ENCODE measurements around the gene ZFP36L1. TPM values are rescaled to one million over a fixed set of nuclear protein-coding genes. Genes with fewer than 3 reads are reported as not detected.

Gene ZFP36L1
- total RNA-seq, 4 donors from 2014 or later = 363 to 395 (median 384) TPM

DNA sequence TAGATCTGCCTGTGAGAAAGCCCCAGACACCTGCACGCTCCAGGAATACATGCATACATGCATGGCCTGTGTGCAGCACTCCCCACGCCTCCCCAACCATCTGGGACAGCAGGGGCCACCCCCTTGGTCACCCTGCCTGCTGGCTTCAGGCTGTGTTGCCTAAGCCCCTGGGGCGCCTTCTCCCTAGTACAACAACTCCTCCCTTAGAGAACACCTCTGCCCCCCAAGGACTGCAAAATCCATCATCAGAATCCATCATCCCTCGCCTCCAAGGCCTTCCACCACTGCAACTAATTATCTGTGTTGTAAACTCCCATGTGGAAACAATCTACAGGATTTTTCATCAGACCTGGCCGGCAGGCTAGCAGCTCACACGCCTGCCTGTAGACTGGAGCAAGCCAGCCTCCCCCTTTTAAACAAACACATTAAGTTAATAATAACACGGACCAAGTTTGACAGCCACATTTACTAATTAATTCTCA, 36.8 kb downstream of the ZFP36L1 start:
- ATAC-seq (ENCODE audit: low FRiP score) = no peak
- TF ChIP-seq, protein P1, sequence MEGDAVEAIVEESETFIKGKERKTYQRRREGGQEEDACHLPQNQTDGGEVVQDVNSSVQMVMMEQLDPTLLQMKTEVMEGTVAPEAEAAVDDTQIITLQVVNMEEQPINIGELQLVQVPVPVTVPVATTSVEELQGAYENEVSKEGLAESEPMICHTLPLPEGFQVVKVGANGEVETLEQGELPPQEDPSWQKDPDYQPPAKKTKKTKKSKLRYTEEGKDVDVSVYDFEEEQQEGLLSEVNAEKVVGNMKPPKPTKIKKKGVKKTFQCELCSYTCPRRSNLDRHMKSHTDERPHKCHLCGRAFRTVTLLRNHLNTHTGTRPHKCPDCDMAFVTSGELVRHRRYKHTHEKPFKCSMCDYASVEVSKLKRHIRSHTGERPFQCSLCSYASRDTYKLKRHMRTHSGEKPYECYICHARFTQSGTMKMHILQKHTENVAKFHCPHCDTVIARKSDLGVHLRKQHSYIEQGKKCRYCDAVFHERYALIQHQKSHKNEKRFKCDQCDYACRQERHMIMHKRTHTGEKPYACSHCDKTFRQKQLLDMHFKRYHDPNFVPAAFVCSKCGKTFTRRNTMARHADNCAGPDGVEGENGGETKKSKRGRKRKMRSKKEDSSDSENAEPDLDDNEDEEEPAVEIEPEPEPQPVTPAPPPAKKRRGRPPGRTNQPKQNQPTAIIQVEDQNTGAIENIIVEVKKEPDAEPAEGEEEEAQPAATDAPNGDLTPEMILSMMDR (IDR thresholded peaks at IDR 0.05) = no peak
- no peak for DNase-seq (ENCODE audit: low spot score)

DNA sequence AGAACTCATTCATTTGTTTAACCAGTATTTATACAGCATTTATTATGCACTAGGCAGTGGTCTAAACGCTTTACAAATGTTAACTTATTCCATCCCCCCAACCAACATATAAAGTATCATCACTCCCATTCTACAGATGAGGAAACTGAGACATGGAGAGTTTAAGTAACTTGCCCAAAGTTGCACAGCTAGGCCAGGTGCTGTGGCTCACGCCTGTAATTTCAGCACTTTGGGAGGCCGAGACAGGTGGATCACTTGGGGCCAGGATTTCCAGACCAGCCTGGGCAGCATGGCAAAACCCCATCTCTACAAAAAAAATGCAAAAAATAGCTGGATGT, 37.9 kb downstream of the ZFP36L1 start:
- TF ChIP-seq, protein P1 (IDR thresholded peaks at IDR 0.05) = no peak
- DNase-seq (ENCODE audit: low spot score) = no peak
- ATAC-seq (ENCODE audit: low FRiP score) = no peak

DNA sequence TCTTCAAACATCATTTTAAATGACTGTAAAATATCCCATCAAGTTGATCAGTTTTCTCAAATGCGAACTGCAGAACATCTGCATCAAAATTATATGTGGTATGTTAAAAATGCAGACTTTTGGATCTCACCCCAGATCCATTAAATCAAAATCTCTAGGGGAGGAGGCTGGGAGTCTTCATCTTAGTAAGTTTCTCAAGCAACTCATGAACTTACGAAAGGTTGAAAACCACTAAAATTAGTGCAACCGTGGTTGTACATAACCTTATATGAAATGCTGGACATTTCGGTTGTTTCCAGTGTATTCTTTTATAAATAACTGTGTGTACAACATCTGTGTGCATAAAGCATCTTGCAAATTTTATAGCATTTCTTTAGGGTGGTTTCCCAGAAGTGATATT, 39.2 kb downstream of the ZFP36L1 start:
- TF ChIP-seq, protein P1 (IDR thresholded peaks at IDR 0.05) = no peak
- DNase-seq (ENCODE audit: low spot score) (no peak), ATAC-seq (ENCODE audit: low FRiP score) (no peak)

DNA sequence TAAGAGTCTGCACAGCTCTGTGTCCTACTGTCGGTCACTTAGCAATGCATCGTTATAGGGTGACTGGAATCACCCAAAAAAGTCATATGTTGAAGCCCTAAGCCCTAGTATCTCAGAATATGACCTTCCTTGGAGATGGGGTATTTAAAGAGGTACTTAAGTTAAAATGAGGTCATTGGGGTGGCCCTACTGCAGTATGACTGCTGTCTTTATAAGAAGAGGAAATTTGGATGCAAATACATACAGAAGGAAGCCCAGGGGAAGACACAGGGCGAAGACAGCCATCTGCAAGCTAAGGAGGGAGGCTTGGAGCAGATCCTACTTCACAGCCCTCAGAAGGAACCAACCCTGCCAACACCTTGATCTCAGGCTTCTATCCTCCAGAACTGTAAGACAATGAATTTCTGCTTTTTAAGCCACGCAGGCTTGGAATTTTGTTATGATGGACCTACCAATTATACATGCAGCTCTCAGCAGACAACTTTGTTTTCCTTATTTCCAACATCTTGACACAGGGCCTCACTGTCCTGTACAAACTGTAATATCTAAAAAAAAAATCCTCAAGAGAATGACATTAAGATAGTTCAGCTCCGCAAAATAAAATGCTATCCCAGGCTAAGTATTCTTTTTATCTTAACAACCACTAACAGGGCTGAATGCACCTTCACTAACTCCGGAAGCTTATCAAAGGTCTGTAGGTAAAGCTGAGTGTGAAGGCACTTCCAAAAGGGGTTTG, 40.4 kb downstream of the ZFP36L1 start:
- TF ChIP-seq, protein P1 (IDR thresholded peaks at IDR 0.05) = no peak
- DNase-seq (ENCODE audit: low spot score) = no peak
- ATAC-seq (ENCODE audit: low FRiP score) = no peak

DNA sequence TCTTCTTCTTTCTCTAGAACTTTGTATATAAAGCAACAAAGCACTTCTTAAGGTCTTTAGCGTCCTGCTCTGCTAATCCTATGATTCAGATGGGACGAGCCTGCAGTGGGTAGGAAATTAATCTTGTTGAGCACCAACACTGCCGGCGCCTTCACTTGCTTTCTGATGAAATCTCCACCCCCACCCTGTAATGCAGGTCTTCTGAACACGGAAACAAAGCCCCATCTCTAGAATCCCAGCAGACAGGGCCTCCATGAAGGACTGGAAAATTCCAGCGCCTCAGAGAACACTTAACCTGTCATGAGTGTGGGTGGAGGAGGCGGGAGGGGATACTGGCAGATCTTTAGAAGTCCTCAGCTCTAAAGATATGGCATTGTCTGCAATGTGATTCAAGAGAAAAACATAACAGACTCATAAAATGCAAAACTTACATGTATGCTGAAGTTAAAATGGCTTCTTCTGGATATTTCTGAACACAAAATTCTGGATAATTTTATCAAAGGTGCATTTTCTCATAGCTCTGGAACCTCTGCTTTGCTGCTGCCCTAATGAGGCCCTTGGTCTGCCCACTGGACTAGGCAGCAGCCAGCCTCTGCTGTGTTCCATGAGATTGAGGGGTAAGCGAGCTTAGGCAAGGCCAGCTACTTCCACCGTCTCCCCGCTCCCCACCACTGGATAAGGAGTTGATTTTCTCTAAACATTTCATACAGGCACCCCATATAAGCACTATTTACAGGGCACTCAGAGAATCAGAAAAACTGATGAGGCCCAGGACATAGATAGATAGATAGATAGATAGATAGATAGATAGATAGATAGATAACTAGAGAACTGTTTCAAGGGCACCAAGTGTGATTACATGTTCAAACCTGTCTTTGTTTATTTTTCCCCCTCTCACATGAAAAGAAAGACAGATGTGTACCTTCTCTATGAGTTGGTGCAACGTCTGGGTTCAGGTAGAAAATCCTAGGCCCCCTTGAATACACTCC, 43.1 kb downstream of the ZFP36L1 start:
- TF ChIP-seq, protein P1 (IDR thresholded peaks at IDR 0.05) = no peak
- ATAC-seq (ENCODE audit: low FRiP score) (peak; percentile 81), DNase-seq (ENCODE audit: low spot score) (no peak)

DNA sequence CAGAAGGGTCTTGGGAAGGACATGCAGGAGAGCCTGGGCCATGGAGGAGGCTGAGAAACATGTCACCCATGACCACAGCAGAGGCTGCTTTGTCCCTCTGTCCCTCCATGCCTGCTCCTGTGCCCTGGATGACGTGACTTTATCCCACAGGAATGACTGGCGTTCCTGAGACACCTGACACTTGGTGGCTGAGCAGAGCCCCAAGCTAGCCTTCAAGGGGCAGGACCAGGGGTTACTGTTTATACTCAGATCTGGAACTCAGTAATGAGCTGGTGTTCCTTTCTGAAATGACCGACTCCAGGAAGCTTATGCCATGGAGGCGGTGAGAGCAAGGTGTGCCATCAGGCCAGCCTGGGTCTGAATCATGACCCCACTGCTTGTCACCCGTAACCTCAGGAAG, 44.2 kb downstream of the ZFP36L1 start:
- no peak for DNase-seq (ENCODE audit: low spot score)
- TF ChIP-seq, protein P1 (IDR thresholded peaks at IDR 0.05) = no peak
- no peak for ATAC-seq (ENCODE audit: low FRiP score)

Data from omental fat pad (tissue), 4 donors.